Stimulated activated CD4-positive, alpha-beta T cell treated with anti-CD3 and anti-CD28 coated beads, Interleukin-15, amount 100 ng/mL, for 1 hour (primary cell): ENCODE data around the gene ZNF500.

Experiments
- DNase-seq, 2 donors: peaks; one replicate each; pipeline ENCODE4 v3.0.0-alpha.2; 2020; ENCODE audit warnings: low read depth in 1 of 2, low spot score in 1 of 2

The ZNF500 gene

GRCh38 chr16:4706871-4707270 lies 60.1 kb downstream of the ZNF500 start:
- no peak for DNase-seq

- DNase-seq, result no peak
Observed at GRCh38 chr16:4704913-4705312, 62.0 kb downstream of the ZNF500 start.

DNA sequence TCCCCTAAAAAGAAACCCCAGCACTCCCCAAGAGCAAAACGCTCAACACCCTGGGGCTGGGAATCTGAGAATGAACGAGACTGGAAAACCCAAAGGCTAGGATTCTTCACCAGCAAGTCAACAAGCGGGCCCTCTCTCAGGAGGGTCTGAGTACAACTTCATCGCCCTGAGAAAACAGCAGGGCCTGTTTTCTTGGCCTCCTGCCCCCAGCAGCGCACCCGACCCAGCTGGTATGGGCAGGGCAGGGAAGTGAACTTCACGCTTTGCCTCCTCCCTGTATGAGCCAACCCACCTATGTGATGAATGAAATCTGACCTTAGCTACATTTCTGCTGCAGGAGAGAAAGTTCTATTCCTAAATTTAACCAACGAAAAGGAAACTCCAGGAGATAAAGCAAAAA lies 62.5 kb downstream of the ZNF500 start:
- no peak for DNase-seq

GRCh38 chr16:4703906-4704305 lies 63.1 kb downstream of the ZNF500 start:
- no peak for DNase-seq

- DNase-seq, result no peak
Observed at GRCh38 chr16:4702466-4702808, 64.5 kb downstream of the ZNF500 start.

GRCh38 chr16:4701791-4702465 lies 65.0 kb downstream of the ZNF500 start:
- no peak for DNase-seq

- no peak for DNase-seq
Observed at GRCh38 chr16:4700997-4701743, 65.8 kb downstream of the ZNF500 start.

- no peak for DNase-seq
Observed at GRCh38 chr16:4700380-4700996, 66.5 kb downstream of the ZNF500 start.

DNA sequence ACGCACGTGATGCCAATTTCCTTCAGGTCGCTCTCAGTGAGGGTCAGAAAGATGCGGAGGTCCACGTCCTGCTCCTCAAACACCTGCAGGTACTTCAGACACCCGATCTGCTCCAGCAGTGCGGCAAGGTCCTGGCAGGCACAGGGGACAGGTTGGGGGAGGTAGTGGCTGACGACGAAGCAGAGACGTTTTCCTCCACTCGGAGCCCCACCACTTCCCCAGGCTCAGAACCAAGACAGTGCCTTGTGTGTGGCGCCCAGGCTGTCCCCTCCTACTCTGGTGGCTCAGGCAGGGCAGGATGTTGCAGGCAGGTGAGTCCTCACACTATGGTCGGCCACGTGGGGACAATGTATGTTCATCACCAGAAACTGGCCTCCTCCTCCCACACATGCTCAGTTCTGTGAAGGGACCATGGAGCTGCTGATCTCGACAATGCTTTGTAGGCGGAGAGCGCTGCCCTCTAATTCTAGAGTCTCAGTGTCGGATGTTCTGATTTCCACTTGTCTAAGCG lies 67.9 kb downstream of the ZNF500 start:
- no peak for DNase-seq

DNA sequence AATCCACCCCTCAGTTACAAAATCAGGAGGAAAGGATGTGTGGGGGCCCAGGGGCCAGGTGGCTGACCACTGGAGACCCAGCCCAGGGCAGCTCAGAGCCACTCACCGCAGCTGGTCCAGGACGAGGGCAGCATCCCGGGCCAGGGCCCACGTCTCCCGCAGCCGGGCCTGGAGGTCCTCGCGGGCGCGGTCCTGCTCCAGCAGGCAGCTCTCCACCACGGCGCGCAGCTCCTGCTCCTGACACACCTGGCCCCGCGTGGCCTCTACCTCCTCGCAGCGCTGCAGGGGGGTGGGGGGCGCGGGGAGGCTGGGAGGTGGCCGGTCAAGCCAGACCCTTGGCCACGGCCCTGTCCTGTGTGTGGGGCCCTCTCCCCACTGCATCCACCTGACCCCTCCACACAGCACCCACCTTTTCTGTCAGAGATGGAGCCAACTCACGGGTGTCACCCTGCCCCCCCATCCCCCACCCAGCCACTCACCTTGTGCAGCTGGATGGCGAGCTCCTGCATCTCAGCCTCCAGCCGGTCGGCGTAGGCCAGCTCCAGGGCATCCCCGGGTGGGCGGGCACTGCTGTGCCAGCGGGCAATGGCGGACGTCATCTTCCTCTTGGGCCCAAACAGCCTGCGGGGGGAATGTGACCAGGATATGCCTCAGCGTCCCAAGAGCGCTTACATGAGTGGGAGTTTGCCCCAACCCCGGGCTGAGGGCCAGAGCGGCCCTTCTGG lies 68.5 kb downstream of the ZNF500 start:
- DNase-seq, result no peak
